H7 (cell line): ENCODE data around the gene MEIS2. TPM values are rescaled to one million over a fixed set of nuclear protein-coding genes. Genes with fewer than 3 reads are reported as not detected.

ENCODE experiments used
- DNase-seq: peaks from one replicate; pipeline ENCODE4 v3.0.0; 2012
- H3K27me3 ChIP-seq: 2 replicates; pipeline ENCODE4 v1.6.0; 2011; ENCODE audit warnings: mild to moderate bottlenecking, low read length; ENCODE audit not compliant: control insufficient read depth, insufficient read depth
- H3K36me3 ChIP-seq: replicated peaks from 2 replicates; pipeline ENCODE4 v1.5.1; 2011; ENCODE audit warnings: low read length; ENCODE audit not compliant: control insufficient read depth, insufficient read depth
- H3K4me3 ChIP-seq: 2 replicates; pipeline ENCODE4 v1.5.1; 2011; ENCODE audit warnings: low read depth, mild to moderate bottlenecking, control low read depth, low read length, moderate library complexity; ENCODE audit not compliant: insufficient read depth
- total RNA-seq: library from RNA; depleted of rRNA; stranded (reverse); fragments of >200 nt; shearing (Covaris generic); gene quantifications from 2 replicates; pipeline ENCODE4 v1.2.3, GENCODE V29; 2014

MEIS2 gene
- total RNA-seq, 1 experiment from 2014 or later, result 1.8 TPM

- Histone ChIP-seq H3K36me3 (no peaks in the 10 kb centered on the region), H3K4me3 (peak overlapping the region; percentile 32), H3K27me3 (peaks cover 79% of the 10 kb centered on the region)
- peak; percentile 51 for DNase-seq
Measured at GRCh38 chr15:37097144-37097919, 3.0 kb downstream of the MEIS2 start.

GRCh38 chr15:37096558-37097143, 3.7 kb downstream of the MEIS2 start:
- DNase-seq, result peak; percentile 33
- Histone ChIP-seq H3K4me3 (peak overlapping the region; percentile 39), H3K27me3 (peaks cover 81% of the 10 kb centered on the region), H3K36me3 (no peaks in the 10 kb centered on the region)

GRCh38 chr15:37095770-37096557, 4.4 kb downstream of the MEIS2 start:
- Histone ChIP-seq H3K36me3 (no peaks in the 10 kb centered on the region), H3K27me3 (peaks cover 78% of the 10 kb centered on the region), H3K4me3 (peak overlapping the region; percentile 39)
- DNase-seq, result peak; percentile 54

GRCh38 chr15:37094915-37095711, 5.2 kb downstream of the MEIS2 start:
- peak; percentile 90 for DNase-seq
- Histone ChIP-seq H3K36me3 (no peaks in the 10 kb centered on the region), H3K27me3 (peaks cover 75% of the 10 kb centered on the region), H3K4me3 (peak overlapping the region; percentile 39)

- Histone ChIP-seq H3K27me3 (peaks cover 70% of the 10 kb centered on the region), H3K4me3 (peak overlapping the region; percentile 13; the same call in 1 of the 2 replicates), H3K36me3 (no peaks in the 10 kb centered on the region)
- DNase-seq, result no peak
Measured at GRCh38 chr15:37094333-37094914, 5.9 kb downstream of the MEIS2 start.

- Histone ChIP-seq H3K4me3 (no peak overlapping the region), H3K36me3 (no peaks in the 10 kb centered on the region)
- DNase-seq, result no peak
Measured at GRCh38 chr15:37093480-37094332, 6.6 kb downstream of the MEIS2 start.

GRCh38 chr15:37090543-37091175, 9.7 kb downstream of the MEIS2 start:
- DNase-seq, result no peak
- H3K4me3 ChIP-seq, result no peak overlapping the region
- H3K27me3 ChIP-seq, result peaks cover 33% of the 10 kb centered on the region
- H3K36me3 ChIP-seq, result no peaks in the 10 kb centered on the region

More at GRCh38 chr15:37093480-37094332, 6.6 kb downstream of the MEIS2 start:
- peaks cover 63% of the 10 kb centered on the region for H3K27me3 ChIP-seq

GRCh38 chr15:37088436-37088835, 11.9 kb downstream of the MEIS2 start:
- Histone ChIP-seq H3K36me3 (no peaks in the 10 kb centered on the region), H3K27me3 (peaks cover 19% of the 10 kb centered on the region), H3K4me3 (no peak overlapping the region)
- no peak for DNase-seq

- DNase-seq, result no peak
- Histone ChIP-seq H3K27me3 (peaks cover 6% of the 10 kb centered on the region; the same call in 1 of the 2 replicates), H3K4me3 (no peak overlapping the region), H3K36me3 (no peaks in the 10 kb centered on the region)
Measured at GRCh38 chr15:37087131-37087588, 13.2 kb downstream of the MEIS2 start.

GRCh38 chr15:37086521-37086920, 13.8 kb downstream of the MEIS2 start:
- Histone ChIP-seq H3K4me3 (no peak overlapping the region), H3K27me3 (peaks cover 3% of the 10 kb centered on the region; the same call in 1 of the 2 replicates), H3K36me3 (no peaks in the 10 kb centered on the region)
- DNase-seq, result no peak

GRCh38 chr15:37086120-37086519, 14.2 kb downstream of the MEIS2 start:
- Histone ChIP-seq H3K4me3 (no peak overlapping the region), H3K27me3 (no peaks in the 10 kb centered on the region), H3K36me3 (no peaks in the 10 kb centered on the region)
- no peak for DNase-seq

- DNase-seq, result no peak
- Histone ChIP-seq H3K27me3 (no peaks in the 10 kb centered on the region), H3K4me3 (no peak overlapping the region), H3K36me3 (no peaks in the 10 kb centered on the region)
Measured at GRCh38 chr15:37084602-37085001, 15.7 kb downstream of the MEIS2 start.

GRCh38 chr15:37083610-37084009, 16.7 kb downstream of the MEIS2 start:
- DNase-seq, result no peak
- H3K27me3 ChIP-seq, result no peaks in the 10 kb centered on the region
- H3K36me3 ChIP-seq, result no peaks in the 10 kb centered on the region
- no peak overlapping the region for H3K4me3 ChIP-seq
